ENCODE results near the gene OR6M1.

The OR6M1 gene, protein sequence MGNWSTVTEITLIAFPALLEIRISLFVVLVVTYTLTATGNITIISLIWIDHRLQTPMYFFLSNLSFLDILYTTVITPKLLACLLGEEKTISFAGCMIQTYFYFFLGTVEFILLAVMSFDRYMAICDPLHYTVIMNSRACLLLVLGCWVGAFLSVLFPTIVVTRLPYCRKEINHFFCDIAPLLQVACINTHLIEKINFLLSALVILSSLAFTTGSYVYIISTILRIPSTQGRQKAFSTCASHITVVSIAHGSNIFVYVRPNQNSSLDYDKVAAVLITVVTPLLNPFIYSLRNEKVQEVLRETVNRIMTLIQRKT

DNA sequence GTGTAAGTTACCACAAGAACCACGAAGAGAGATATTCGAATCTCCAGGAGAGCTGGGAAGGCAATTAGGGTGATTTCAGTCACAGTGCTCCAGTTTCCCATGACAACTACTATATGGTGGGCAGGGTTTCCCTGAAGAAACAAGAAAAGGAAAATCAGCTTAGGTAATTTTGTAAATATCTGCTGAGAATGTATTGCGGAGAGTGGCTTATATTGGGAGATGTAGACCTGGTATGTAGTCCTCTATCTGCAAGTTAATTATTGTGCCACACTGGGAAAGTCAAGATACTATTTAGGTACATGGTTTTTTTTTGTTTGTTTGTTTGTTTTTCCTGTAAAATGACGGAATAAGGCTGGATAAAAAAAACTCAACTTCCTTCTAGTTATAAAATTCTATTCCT lies at the start of gene OR6M1:
OR6M1 (minus strand) TSS at position 101 of the 400 bp plus-strand sequence; CDS start at position 101, 0 bp downstream.
- no peak for DNase-seq (ENCODE audit: low spot score)

DNA sequence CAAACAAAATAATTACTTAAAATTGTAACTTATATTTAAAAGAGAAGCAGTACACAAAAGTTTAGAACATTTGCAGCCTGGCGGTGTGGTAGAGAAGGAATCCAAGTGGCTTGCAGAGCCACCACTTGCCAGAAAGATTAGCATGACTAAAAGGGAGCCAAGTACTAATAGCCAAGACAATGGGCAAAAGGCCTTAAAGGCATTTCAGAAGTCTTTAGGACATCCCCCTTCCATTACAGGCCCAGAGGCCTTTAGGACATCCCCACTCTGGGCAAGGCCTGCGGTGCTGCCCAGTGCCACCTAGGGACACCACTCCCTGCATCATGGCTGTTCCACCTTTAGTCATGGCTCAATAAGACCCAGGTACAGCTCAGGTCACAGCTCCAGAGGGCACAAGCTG lies 46.9 kb upstream of the OR6M1 start:
- no peak for DNase-seq (ENCODE audit: low spot score)

DNA sequence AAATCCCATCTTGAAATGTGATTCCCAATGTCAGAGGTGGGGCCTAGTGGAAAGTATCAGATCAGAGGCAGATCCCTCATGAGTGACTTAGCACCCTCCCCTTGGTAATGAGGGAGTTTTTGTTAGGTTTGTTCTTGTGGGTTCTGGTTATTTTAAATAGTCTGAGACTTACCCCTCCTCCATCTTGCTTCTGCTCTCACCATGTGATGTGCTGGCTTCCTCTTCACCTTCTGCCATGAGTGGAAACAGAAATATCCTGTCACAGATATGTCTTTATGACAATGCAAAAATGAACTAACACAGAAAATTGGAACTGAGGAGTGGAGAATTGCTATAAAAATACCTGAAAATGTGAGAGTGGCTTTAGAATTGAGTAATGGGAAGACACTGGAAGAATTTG lies 46.2 kb upstream of the OR6M1 start:
- no peak for DNase-seq (ENCODE audit: low spot score)

DNA sequence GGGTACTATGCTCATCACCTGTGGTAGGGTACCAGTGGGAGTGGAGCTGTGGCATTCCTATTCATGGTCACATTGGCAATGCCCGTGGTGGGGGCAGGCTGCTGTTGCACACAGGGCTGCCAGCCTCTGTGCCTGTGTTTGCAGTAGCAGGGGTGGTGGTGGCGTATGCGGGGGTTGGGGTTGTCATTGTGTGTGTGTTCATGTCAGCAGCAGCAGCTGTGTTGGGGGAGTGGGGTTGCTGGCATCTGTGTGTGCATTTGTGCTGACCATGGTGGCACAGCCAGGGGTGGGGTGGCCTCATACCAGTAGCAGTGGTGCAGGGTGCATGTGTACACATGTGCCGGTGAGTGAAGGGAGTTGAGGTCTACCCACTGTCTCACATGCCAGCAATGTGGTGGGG lies 45.0 kb upstream of the OR6M1 start:
- DNase-seq (ENCODE audit: low spot score) = no peak

DNA sequence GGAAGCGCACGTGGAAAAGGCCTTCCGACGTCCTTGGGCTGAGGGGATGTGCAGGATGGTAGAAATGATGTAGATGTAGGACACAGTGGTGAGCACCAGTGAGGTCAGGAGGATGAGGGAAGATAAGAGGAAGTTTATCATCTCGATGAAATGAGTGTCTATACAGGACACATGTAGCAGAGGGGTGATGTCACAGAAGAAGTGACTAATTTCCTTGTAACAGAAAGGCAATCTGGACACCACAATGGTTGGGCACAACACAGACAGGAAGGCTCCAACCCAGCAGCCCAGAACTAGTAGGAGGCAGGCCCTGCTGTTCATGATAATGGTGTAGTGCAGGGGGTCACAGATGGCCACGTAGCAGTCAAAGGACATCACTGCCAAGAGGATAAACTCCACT lies 35.0 kb upstream of the OR6M1 start:
- no peak for DNase-seq (ENCODE audit: low spot score)

DNA sequence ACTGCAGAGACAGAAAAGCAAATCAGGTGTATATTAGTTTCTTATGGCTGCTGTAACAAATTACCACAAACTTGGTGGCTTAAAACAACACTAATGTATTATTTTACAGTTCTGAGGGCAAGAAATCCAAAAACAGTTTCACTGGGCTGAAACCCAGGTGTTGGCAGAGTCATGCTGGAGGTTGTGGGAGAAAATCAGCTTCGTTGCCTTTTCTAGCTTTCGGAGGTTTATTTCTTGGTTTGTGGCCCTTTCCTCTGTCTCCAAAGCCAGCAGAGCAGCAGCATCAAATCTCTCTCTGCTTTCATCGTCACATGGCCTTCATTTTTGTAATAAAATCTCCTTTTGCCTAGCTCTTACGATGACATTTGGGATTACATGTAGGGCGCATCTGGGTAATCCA lies 33.0 kb upstream of the OR6M1 start:
- no peak for DNase-seq (ENCODE audit: low spot score)

DNA sequence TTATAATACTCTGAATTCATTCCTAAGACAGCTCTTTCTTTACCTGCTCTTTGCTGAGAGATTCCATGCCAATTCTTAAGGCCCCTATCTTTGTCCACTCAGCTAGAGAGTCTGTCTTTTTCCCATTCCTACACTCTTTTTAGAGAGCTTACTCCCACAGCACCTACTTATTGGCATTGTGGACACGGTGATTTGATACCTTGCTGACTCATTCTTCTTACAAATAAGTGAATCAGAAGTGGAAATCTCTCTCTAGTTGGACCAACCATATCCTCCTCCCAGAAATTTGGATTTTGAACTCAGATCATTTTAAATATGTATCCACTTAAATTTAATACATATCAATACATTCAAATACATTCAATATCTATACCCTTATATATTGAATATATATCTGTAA lies 32.5 kb upstream of the OR6M1 start:
- DNase-seq (ENCODE audit: low spot score) = no peak

DNA sequence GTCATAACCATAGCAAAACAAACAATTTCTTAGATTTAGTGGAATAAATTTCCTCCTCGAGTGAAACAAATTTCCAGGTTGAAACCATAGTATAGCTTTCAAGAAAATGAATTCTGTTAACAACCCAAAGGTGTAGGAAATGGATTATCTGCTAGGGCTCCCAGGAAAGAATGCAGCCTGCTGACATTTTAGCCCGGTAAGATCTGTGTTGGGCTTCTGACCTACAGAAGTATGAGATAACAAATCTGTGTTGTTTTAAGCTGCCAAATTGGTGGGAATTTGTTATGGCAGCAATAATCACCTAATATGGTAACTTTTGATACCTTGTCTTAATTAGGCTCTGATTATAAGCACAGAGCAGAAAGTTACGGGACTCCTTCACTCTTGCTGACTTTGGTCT lies 32.0 kb upstream of the OR6M1 start:
- no peak for DNase-seq (ENCODE audit: low spot score)

DNA sequence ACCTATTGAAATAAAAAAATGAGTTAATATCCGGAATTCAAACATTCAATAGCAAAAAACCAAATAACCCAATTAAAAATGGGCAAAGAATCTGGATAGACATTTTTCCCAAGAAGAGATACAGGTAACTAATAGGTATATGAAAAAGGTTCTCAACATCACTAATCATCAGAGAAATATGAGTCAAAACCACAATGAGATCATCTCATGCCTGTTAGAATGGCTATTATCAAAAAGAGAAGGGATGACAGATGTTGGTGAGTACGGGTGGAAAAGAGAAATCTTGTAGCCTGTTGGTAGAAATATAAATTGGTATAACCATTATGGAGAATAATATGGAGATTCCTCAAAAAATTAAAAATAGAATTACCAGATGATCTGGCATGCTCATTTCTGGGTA lies 26.9 kb upstream of the OR6M1 start:
- no peak for DNase-seq (ENCODE audit: low spot score)

DNA sequence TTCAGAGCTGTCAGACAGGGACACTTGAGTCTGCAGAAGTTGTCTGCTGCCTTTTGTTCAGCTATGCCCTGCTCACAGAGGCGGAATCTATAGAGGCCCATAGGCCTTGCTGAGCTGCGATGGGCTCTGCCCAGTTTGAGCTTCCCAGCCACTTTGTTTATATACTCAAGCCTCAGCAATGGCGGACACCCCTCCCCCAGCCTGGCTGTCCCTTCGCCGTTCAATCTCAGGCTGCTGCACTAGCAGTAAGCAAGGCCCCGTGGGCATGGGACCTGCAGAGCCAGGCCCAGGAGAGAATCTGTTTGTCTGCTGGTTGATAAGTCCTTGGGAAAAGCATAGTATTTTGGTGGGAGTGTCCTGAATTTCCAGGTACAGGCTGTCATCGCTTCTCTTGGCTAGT lies 23.6 kb upstream of the OR6M1 start:
- DNase-seq (ENCODE audit: low spot score) = no peak

DNA sequence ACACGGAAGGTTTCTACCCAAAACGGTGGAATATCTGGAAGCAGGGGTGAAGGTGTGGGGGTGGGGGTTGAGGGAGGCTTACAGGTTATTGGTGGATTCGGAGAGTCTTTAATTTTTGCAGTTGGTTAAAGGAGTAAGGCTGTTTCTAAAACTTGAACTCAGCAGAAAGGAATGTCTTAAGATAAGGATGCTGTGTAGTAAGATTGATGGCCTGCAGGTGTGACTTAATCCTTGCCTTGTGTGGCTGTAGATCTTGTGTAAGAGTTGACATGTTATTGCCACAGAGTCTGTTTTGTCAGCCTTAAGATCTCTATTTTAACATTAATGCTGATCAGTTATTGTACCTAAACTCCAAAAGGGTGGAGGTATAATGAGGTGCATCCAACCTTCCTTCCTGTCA lies 16.4 kb upstream of the OR6M1 start:
- DNase-seq (ENCODE audit: low spot score) = no peak

DNA sequence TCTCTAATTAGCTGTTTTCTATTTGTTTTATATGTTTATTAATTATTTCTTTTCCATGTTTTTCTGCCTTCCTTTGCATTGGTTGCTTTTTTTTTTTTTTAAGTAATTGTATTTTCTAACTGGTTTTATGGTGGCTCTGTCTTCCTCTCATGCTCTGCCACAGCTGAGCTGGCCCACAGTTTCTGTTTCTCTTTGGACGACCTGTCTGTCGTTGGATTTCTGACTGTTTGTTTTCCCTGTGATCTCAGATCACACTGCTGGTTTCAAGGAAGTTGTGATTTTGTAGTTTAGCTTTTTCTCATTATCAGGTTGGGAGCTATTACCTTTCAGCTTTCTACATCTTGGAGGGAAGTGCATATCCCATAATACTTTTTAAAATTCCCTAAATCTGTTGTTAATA lies 15.9 kb upstream of the OR6M1 start:
- DNase-seq (ENCODE audit: low spot score) = no peak

DNA sequence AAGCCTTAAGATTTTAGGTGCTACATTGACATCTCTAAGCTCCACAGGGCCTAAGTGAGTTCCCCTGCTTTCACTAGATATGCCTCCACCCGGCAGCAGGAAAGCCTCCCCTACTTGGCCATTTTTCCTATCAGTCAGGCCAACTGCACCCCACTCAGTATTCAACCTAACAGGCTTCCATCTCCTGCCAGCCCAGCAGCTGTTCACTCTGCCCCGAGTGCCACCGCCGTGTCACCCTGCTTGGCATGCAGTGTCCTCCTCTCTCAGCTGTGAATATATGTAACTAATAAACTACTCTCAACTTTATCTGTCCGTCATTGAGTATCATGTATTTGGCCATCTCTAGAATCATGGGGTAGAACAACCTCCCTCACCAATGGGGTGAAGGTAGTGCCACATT lies 9.0 kb upstream of the OR6M1 start:
- DNase-seq (ENCODE audit: low spot score) = no peak

DNA sequence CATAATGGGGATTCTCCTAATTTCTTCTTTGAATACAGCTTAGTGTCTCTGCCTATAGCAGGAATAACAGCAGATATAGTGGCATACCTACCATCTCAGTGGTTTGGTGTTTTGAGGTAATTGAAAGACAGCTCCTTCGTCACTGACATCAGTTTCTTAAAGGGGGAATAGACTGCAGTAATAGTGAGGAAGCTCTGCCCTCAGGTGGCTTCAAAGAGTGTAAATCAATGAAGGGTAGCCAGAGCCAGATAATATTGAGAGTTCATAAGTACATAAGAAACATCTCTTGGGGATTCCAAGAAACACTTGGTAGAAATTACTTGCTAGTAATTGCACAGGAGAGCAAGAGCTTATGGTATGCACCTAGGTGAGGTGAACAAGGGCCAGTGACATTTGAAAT lies 4.4 kb downstream of the OR6M1 start:
- DNase-seq (ENCODE audit: low spot score) = no peak

DNA sequence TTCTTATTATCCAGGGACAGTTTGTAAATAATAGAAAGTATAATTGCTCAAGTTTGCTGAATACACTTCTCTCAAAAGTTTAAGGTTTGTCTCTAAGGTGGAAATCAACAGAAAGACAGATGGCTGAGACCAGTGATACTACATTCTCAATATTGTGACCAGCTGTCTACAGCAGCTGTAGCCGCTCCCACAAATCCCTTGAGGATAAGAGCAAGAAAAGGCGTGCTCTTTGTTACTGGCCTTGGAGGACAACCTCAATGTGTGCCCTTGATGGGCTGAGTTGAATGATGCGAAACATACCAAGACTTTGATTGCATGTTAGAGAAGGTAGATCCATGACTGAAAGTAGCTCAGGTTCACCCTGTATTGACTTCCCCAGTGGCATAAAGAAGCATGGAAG lies 6.1 kb downstream of the OR6M1 start:
- DNase-seq (ENCODE audit: low spot score) = no peak

DNA sequence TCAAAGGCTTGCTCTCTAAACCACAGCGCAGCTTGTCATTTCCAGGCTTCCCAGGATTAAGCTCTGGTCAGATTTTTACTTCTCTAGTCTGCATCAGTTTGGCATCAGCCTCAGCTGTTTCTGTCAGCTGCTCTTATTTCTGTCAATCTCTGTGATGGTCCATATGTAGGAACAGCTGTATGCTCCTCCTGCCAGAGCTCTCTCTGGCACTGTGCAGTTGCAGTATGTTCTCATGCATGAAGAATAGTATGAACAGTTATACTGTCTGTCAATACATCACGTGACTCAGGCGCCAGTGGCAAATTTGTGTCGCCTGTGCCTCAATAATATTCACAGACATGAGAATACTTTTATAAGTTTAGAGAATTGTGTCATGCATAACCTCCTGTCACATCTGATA lies 6.7 kb downstream of the OR6M1 start:
- DNase-seq (ENCODE audit: low spot score) = no peak

DNA sequence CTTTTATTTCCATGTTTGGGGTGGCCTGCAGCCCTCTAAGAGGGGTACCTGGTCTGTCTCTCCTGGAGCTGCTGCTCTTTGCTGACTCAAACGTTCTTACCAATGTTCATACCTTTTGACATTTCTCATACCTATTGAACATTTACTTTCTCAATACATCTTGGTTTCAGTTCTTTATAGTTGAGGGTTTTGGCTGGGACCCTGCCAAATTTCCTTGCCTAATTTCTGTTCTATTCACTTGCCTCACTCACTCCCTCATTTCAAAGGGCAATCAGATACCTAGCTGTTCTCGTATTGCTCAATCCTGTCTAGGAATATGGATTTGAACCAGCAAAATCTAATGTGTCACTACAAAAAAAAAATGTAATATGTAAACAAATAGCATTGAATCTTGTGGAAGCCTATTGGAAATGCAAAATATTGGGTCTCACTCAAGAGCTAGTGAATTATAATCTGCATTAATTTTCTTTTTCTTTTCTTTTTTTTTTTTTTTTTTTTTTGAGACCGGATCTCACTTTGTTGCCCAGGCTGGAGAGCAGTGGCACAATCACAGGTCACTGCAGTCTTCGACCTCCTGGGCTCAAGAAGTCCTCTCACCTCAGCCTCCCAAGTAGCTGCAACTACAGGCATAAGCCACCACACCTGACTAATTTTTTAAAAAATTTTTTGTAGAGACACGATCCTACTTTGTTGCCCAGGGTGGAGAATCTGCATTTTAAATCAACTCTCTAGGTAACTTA lies 7.5 kb downstream of the OR6M1 start:
- DNase-seq (ENCODE audit: low spot score) = no peak

DNA sequence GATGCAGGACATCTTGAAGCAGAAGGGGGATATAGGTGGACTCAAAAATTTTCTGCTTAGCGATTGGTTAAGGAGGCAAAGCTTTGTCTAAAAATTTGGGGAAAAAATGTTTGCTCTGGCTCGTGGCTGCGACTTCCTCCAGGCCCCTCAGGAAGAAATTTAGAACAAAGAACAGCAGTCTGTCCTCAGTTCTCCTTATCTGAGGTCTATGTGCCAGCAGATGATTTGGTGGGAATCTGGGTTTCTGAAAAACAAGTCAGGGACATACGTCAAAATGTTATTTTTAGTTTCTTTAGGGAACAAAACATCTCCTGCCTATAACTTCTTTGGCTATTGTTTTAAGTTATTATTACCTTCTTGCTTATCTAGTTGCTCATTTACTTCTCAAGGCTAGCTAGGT lies 8.1 kb downstream of the OR6M1 start:
- DNase-seq (ENCODE audit: low spot score) = no peak

DNA sequence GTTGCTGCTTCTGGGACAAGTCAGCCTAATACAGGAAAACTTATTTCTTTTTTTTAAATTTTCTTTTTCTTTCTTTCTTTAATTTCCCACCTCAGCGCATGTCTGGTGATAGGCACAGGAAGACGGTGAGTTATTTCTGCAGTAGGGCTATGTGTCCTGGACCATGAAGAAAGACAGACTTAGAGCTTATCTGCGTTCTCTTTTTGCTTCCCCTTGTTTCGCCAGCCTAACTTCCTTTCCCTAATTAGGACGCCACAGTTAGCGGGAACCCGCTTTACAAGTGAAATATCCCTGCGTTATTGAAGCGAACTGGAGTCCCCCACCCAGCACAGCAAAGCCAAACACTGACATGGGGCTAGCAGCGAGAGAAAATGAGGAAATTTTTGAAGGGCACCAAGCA lies 8.6 kb downstream of the OR6M1 start:
- no peak for DNase-seq (ENCODE audit: low spot score)

DNA sequence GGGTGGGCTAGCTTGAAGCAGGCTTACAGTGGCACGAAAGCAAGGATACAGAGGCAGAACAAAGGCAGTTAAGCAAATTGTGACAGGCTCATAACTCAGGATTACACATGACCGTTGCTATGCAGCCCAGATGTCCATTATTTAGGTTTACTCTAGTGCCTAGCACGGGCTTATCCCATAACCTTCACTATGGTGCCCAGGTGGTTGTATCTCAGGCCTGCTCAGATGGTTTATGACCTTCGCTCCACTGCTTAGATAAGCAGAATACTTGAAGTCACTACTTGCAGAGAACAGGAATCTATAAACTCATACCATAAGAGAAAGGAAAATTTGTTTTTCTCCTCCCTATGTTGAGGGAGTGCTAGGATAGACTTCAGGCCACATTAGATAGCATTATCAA lies 9.0 kb downstream of the OR6M1 start:
- no peak for DNase-seq (ENCODE audit: low spot score)

DNA sequence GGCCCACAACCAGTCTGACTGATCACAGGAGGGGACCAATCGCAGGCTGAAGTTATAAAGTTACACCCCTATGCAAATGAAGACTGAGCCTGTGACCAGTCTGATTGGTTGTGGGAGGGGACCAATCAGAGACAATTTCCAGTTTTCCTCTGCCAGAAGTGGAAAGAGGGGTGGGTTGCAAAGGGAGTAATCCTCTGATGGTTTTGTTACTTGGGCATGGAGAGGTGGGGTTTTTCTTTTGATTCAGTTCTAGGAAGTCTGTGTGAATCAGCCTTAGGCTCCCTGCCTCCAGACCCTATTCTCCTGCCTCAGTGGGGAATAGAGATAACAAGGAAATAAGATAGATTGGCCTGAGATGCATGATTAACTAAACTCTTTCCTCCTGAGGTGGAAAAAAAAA lies 9.9 kb downstream of the OR6M1 start:
- no peak for DNase-seq (ENCODE audit: low spot score)

DNA sequence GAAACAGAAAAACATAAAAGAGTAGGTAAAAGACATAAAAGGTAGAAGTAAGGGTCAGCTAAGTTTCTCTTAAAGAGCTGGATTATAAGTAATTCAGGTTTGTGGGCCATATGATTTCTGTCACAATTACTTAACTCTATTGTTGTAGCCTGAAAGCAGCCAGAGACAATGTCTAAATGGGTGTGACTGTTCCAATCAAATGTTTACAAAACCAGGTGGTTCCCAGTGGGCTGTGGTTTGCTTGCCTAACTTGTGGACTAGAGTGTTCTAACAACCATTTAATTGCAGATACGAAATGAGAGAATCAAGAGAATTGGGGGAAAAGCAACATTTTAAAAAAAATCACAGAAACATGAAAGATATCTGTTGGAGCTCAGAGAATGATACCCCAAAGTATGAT lies 22.6 kb downstream of the OR6M1 start:
- no peak for DNase-seq (ENCODE audit: low spot score)

DNA sequence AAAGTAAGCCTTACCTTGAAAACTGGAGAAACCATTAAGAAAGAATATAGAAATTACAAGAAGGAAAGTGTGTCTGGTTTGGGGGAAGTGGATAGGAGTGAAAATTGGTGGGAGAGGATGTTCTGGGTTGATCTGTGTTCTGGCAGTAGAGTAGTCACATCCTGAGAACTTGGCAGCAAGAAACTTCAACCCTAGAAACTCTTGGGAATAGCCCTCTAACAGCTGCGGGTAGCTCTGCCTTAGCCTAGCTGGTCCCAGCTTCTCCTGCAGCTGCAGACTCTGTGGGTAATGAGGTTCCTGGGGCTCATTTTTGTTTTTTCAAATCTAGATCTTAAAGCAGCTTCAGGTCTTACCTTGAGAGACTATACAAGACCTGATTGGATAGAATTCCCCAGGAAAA lies 27.6 kb downstream of the OR6M1 start:
- DNase-seq (ENCODE audit: low spot score) = no peak
